NK-92 (cell line): Measurements from ENCODE around the gene CSPG5.

Experiments
- DNase-seq: peaks from one replicate; lab custom pipeline; 2025; ENCODE audit not compliant: unreplicated experiment; lab: John Stamatoyannopoulos, UW

CSPG5 gene

GRCh38 chr3:47588053-47588452 is 9.4 kb upstream of the CSPG5 start:
- DNase-seq, result no peak

DNA sequence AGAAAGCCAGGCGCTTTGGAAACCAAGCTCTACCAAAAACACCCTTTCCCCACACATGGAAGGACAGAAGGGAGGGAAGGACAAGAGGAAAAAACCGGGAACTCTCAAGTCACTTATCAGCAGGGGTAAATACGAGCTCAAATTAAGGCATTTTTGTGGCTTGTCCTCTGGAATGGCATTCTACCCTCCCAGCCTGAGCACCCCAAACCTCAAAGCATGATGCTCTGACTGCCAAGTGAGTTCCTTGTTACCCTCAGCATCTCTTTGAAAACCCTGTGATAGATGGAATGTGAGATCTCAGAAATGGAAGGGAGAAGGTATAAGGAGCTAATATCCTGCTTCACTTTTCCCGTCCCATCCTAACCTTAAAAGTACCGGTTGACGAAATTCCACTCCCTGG is 8.1 kb upstream of the CSPG5 start:
- no peak for DNase-seq

DNA sequence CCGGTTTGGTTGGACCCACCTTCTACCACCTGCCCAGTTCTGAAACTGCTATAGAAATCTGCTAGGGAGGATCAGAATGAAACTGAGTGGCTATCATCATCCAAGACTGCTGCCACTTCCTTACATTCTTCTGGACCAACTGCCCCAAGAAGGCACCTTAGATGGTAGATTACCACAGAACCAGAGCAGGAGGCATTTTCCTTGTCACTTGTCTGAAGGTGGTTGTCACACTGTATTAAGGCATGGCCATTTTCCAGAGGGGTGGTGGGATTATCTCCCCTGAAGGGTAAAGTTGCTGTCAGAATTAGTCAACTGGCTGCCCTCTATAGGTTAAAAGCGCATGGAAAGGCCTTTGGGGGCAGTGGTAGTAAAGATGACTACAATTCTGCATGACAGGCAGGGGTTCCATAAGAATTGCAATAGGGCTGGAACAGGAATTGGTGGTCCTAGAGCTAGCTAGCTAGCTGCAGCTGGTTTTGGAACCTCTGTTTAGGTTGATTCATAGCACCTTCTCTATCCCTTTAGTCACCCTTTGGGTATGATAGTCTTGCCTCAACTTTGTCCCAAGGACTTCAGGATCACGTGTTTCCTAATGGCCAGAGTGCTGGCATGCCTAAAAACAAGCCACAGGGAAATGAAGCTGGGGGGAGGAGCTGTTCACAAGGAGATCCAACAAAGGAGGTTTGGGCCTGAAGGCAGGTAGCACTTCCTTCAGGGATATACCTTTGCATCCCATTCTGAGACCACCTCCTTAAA is 4.8 kb upstream of the CSPG5 start:
- no peak for DNase-seq

GRCh38 chr3:47581835-47582234 is 3.2 kb upstream of the CSPG5 start:
- DNase-seq, result no peak

DNA sequence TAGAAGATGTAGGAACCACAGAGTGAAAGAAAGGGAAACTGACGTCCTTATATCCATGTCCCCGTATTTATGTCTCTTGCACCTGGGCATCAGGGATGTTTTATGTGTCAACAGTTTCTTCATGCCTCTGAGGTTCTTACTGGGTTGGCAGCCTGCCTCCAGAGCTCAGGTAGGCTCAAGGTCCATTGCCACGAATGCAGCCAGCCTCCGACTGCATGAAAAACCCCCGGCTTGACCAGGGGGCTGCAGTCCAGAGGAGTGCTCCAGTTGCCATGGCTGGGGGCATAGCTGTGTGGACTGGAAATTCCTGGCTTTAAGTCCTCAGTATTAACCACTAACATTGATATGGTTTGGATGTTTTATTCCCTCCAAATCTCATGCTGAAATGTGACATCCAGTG is 2.8 kb upstream of the CSPG5 start:
- no peak for DNase-seq

DNA sequence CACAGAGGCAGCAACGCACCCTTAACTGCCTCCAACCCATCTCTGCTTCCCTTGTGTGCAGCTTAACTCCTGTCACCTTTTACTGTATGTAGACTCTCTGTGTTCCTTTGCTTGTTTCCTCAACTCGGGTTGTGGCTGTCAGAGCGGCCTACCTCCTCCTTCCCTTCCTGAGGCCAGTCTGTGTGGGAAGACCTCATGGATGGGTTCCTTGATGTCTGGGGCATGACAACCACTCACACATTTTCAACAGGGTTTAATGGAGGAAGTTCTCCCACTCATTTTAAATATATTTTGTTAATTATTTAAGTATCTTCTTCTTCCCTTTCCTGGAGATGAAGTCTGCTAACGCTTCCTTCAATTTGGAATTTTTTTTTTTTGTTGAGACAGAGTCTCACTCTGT is 1.8 kb upstream of the CSPG5 start:
- no peak for DNase-seq

- DNase-seq, result no peak
Measured at GRCh38 chr3:47579875-47580274, 1.2 kb upstream of the CSPG5 start.

DNA sequence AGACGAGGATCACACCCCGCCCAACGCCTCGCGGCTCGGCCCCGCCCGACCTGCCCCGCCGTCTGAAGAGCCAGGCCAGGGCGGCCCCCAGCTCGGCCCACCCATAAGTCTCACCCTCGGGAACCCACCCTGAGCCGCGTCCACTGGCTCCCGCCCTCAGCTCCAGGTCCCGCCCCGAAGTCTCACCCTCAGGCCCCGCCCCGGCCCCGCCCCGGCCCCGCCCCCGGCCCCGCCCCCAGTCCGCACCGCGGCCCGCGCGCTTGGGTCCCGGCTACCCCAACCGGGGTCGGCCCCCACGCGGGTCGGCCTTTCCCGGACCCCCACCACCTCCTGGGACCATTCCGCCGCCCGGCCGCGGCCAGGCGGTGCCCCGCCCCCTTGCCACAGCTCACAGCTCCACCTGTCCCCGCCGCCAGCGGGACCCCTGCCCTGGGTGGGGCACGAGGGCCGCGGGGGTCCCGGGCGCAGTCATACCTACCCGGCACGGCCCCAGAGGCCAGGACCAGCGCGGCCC is 489 bp downstream of the CSPG5 start:
- DNase-seq, result no peak

DNA sequence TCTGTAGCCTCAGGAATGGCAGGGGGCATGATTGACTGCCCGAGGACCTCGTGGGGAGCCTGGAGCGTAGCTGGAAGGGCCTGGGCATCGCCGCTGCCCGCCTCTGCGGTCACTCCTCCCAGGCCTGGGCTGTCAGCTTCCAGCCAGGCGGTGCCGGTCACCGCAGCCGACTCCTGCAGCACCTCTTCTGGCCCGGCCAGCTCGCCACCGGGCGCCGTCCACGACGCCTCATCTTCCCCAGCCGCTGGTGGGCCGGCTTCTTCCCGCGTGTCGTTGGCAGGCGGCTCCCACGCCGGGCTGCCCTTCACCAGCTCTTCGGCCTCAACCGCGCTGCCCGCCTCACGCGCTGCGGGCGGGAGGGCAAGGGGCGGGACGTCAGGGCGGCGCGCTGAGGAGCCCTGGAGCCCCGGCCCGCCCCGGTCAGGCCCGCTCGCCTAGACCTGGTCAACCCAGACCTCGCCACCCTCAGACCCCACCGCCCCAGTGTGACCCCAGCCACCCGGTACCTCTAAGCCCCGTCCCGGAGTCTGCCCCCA is 1.0 kb downstream of the CSPG5 start:
- DNase-seq, result no peak

- DNase-seq, result no peak
Measured at GRCh38 chr3:47573190-47574172, 5.2 kb downstream of the CSPG5 start.

DNA sequence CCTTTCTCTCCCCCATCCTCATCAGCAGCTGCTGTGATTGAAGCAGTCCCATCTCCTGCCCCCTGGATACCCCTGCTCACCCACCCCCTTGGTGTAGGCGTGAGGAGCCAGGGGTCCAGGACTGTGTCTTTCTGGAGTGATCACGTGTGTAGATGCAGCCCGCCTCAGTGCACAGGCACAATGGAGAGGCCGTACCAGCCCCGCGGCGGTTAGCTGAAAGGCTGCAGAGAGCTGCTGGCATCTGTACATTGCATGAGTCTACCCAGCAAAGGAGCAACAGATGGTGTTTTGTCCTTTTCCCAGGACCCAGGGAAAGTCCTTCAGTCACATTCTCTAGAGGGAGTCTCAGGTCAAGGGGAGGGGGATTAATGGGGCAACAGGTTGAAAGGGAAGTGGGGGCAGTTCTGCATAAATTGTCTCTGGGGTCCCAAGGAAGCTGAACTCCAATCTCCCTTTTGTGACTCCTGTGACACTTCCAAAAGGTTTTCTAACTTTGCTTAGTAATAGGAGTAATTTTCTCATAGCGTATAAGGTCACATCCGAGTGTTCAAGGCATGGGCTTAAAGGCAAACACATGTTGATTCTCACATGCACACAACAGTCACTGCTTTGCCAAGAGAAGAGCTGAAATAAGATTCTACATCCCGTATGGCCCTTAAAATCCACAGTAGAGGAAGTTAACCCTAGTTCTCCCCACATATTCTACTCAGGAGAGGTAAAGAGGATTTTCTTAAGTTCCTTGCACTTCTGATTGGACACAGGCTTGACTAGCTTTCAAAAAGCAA is 7.1 kb downstream of the CSPG5 start:
- DNase-seq, result no peak

DNA sequence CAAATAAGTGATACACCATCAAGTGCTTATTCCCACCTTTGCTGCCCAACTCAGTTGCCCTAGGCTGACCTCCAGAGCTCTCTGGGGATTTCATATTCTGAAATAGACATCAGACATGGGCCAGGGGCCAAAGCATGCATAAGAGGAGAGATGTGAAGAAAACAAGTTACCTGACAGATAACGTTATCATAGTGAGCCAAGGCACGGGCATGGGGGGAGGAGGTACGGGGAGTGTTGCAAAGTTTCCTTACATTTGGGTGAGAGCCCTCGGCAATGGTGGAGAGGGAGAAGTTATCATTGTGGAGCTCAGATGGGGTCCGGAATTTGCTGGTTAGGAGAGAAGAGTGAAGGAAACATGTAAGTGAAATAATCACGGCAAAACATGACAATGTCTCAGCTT is 9.8 kb downstream of the CSPG5 start:
- no peak for DNase-seq

GRCh38 chr3:47567149-47567548 is 11.5 kb downstream of the CSPG5 start:
- no peak for DNase-seq

GRCh38 chr3:47566667-47567066 is 12.0 kb downstream of the CSPG5 start:
- no peak for DNase-seq

DNA sequence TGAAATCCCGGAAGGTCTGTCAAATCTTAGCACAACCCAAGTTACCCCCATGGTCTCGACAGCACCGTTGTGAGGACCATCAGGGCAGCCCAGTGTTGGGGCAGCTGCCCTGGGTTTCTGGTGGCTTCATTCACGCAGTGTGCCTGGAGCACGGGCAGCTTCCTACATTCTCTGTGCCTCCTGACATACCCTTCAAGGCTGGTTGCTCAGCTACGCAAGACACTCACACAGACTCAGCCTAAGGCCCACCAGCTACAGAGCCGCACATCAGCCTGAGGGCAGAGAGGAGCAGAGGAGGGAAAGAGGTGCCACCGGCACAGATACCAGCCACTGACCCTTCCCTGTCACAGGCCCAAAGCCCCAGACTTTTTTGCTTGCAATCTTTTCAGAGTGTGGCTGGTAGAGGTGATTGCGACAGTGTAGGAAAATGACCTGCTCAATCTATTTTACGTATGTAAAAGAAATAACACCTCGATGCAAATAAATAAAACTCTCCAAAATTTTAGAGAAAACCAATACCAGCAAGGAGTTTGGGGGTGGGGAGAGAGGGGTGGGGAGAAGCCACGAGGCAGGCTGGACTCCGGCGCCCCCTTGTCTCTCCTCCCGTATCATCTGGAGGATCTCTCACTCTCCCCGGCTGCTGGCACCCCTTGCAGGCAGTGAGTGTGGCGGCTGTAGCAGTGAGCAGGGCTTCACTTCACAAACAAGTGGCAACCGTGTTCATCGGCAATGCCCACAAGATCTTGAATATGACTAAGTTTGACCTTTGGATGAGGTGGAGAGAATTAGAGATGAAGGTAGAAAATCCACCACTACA is 12.7 kb downstream of the CSPG5 start:
- DNase-seq, result no peak

DNA sequence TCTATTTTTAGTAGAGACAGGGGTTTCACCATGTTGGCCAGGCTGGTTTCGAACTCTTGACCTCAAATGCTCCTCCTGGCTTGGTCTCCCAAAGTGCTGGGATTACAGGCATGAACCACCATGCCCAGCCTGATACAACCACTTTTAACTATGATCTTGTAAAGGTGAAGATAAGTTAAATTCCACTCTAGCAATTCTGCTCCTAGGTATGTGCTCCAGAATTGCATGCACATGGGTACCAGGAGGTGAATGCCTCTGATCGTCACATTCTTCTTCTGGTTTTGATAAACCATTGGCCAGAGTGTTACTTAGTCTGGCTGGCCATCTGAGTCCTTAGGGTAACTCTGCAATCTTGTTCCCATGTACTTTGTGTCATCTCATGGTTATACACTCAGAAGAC is 22.3 kb downstream of the CSPG5 start:
- no peak for DNase-seq

DNA sequence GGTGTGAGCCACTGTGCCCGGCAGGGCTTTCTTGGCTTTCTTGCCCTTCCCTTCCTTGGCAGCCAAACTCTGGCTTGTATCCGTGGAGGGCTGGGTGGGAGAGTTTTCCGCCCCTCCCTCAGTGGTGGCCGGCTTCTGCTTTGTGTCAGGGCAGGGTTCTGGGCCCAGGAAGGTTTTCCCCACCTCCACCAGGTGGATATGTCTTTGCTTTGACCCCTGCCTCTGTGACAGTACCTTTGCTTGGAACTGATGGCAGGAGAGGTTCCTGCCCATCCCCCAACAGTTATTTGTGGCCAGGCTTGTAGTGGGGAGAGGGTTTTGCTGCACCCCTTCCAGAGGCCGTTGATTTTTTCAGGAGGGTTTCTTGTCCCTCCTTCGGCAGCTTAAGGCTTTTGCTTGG is 24.3 kb downstream of the CSPG5 start:
- no peak for DNase-seq

DNA sequence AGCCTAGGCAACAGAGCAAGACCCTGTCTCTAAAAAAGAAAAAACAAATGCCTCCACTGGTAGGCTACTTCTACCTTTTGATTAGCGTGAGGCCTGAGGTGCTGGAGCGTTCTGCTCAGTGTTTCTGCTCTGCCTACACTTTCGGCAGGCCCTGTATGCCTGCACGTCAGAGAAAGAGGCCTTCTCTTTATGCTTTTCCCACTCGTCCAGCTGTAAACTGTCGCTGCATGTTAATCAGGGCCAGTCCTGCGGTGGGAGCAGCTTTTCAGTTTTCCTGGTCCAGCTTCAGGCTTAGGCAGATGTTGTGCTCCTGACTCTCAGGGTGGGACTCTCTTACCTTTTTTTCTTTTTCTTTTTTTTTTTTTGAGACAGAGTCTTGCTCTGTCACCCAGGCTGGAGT is 25.3 kb downstream of the CSPG5 start:
- no peak for DNase-seq

DNA sequence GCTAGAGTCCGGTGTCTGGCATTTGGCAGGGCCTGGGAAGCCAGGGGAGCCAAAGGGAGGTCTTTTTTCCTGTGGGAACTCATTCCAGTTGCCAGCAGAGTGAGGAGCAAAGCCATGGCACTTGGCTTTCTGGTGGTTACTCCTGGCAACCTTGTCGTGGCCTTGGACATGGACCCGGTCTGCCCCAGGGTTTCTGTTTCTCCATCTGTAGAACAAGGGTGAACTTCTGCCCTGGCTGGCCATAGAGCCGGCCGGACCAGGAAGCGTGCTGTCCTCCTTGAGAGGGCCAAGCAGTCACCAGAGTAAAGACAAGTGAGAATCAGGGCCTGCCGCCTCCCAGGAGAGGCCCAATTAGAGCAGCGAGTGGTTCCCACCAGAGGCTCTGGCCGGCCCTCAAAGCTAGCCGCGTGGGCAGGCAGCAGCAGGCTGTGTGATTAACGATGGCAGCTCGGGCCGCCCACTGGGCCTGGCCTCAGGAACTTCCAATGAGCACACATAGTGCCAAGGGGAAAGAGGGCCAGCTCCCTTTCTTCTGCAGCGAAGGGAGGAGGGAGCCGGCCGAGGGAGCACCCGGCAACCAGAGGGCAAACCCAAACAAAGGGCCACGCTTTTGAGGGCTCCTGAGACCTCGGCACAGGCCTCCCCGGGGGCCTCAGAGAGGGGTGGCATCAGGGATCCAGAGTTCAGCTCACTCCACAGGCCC is 36.0 kb downstream of the CSPG5 start:
- no peak for DNase-seq
